NCI-H187 (cell line): ENCODE data around the gene RPA3.
A peak's percentile ranks its signal among the peaks of the same experiment; 100 is the strongest.

ENCODE experiments used
- DNase-seq, 2 experiments: peaks; one replicate each; lab custom pipeline; 2025; lab: John Stamatoyannopoulos, UW

Gene RPA3

GRCh38 chr7:7732621-7733281 is 14.3 kb upstream of the RPA3 start:
- no peak for DNase-seq

GRCh38 chr7:7731732-7732131 is 13.3 kb upstream of the RPA3 start:
- DNase-seq, result no peak

- no peak for DNase-seq
These were observed 2.6 kb upstream of the RPA3 start for GRCh38 chr7:7720750-7721621.

GRCh38 chr7:7720193-7720592 is 1.8 kb upstream of the RPA3 start:
- DNase-seq, result no peak

- peak; percentile 14 to 38 for DNase-seq
These were observed 829 bp upstream of the RPA3 start for GRCh38 chr7:7719236-7719635.

- no peak for DNase-seq
These were observed 4.7 kb downstream of the RPA3 start for GRCh38 chr7:7713730-7714129.

- DNase-seq, result no peak
These were observed 7.9 kb downstream of the RPA3 start for GRCh38 chr7:7710469-7710868.

- no peak for DNase-seq
These were observed 9.1 kb downstream of the RPA3 start for GRCh38 chr7:7709291-7709690.

GRCh38 chr7:7707806-7708205 is 10.6 kb downstream of the RPA3 start:
- no peak for DNase-seq

- DNase-seq, result no peak
These were observed 11.2 kb downstream of the RPA3 start for GRCh38 chr7:7707246-7707645.

- no peak for DNase-seq
These were observed 11.7 kb downstream of the RPA3 start for GRCh38 chr7:7706556-7707172.

- DNase-seq, result no peak
These were observed 12.3 kb downstream of the RPA3 start for GRCh38 chr7:7706101-7706511.

GRCh38 chr7:7705318-7705717 is 13.1 kb downstream of the RPA3 start:
- DNase-seq, result no peak

GRCh38 chr7:7704867-7705266 is 13.5 kb downstream of the RPA3 start:
- DNase-seq, result no peak

- no peak for DNase-seq
These were observed 15.0 kb downstream of the RPA3 start for GRCh38 chr7:7703427-7703826.

- no peak for DNase-seq
These were observed 15.6 kb downstream of the RPA3 start for GRCh38 chr7:7702826-7703225.

- DNase-seq, result no peak
These were observed 16.9 kb downstream of the RPA3 start for GRCh38 chr7:7701527-7701926.

GRCh38 chr7:7699970-7700369 is 18.4 kb downstream of the RPA3 start:
- DNase-seq, result no peak

GRCh38 chr7:7699380-7699779 is 19.0 kb downstream of the RPA3 start:
- DNase-seq, result no peak

GRCh38 chr7:7698930-7699329 is 19.5 kb downstream of the RPA3 start:
- DNase-seq, result no peak

- DNase-seq, result no peak
These were observed 21.8 kb downstream of the RPA3 start for GRCh38 chr7:7696458-7697119.

- DNase-seq, result no peak
These were observed 23.1 kb downstream of the RPA3 start for GRCh38 chr7:7695111-7695817.
